DMS79 treated with DMSO at 0.1 percent for 48 hours (cell line): ENCODE measurements around the gene UBE2I.
"Not testable (repeated sequence)": the region's sequence is repeated elsewhere in the genome, so short reads cannot be mapped to it uniquely, and the experiment has no call there.

Experiments used
- DNase-seq: peaks from one replicate; lab custom pipeline; 2025; lab: John Stamatoyannopoulos, UW

UBE2I gene

GRCh38 chr16:1314399-1315068 is 5.1 kb downstream of the UBE2I start:
- no peak for DNase-seq

- DNase-seq = no peak
These were observed 5.9 kb downstream of the UBE2I start for GRCh38 chr16:1315081-1316032.

DNA sequence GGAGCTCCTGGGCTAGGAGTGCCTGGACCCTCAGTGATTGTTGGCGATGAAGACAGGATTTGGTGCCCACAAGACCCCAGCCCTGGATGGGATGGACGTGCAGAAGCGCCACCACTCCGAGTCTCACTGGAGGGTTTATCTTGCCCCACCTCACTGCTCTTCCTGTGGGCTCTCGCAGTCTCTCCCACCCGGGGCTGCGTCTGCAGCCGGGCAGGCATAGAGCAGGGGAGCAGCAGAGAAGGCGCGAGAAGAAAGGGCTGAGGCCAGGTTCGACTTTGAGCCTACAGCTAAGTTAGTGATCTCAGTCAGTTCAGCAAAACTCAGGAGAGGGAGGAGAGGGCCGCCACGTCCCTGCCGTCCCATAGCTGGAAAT is 6.6 kb downstream of the UBE2I start:
- DNase-seq = no peak

GRCh38 chr16:1317479-1318267 is 8.2 kb downstream of the UBE2I start:
- no peak for DNase-seq

DNA sequence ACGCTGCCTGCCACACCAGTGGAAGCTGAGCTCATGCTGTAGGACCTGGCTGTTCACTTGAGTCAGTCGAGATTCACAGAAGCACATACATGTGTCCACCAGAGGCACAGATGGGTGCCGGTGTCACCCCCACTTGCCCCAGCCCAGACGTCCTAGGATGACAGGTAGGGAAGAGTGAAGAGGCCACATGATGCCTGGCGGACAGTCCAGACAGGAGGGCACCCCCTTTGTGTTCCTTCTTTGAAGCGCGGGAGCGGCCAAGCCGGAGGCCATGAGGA is 8.8 kb downstream of the UBE2I start:
- DNase-seq = no peak

- no peak for DNase-seq
These were observed 9.6 kb downstream of the UBE2I start for GRCh38 chr16:1319041-1319440.

GRCh38 chr16:1320097-1320496 is 10.7 kb downstream of the UBE2I start:
- no peak for DNase-seq

DNA sequence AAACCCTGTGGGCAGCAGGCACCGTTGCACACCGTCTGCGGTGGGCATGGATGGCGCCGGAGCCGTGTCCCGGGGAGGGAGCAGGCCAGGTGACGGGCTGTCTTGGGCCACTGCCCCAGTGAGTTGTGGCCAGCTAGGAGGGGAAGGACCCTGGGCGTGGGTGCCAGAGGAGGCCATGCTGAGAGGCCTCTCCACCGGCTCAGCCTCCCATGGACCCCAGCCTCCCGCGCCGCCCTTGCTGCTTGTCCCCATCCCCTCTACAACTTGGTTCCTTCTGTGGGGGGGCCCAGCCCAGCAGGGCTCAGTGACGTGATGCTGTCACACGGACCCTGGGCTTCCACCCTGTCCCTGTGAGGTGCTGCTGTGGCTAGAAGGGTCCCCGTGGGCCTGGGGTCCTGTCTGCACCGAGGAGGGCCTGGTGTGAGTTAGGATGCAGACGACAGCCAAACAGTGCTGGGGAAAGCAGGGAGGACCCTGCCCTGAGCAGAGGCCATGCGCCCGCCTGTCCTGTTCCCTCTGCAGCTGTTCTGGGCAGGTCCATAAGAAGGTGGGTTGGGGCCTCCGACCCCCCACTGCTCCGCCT is 11.3 kb downstream of the UBE2I start:
- no peak for DNase-seq

- no peak for DNase-seq
These were observed 13.0 kb downstream of the UBE2I start for GRCh38 chr16:1322407-1322806.

DNA sequence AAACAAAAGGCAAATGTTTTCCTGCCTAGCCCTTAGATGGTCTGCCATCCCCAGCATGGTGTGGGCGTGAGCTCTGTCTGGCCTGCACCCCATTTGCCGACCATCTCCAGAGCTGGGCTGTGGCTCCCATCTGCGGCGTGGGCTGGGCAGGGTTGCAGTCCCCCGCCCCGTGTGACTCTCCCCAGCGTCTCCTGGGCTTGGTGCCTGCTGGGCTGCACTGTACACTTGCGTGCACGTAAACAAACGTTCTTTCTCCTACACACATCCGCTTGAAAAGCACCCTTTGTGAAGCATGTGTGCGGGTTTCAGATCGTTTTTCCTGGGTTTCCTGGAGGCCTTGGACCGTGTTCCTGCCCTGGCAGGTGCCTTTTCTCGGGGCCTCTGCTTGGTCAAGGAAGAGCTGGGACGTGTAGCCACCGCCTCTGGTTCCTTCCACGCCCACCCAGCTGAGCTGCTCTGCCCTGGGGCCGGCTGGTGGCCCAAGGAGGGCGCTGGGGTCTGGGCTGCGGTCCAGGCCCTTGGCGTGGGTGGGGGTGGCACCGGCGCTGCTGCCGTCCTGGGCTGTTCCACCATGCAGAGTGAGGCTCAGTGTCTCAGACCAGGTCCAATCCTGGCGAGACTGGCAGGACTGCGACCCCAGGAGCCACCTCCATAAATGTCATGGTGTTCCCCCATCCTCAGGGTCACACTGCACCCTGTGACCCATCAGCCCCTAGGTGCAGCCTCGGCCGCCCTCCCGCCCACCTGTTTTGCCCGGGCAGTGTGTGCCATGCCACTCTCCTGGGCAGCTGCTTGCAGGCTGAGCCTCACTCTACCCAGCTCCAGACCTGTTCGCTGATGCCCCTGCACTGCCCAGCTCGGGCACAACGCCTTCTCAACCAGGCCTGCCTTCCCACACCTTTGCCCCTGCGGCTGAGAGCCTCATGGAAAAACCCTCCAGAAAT is 14.1 kb downstream of the UBE2I start:
- no peak for DNase-seq

DNA sequence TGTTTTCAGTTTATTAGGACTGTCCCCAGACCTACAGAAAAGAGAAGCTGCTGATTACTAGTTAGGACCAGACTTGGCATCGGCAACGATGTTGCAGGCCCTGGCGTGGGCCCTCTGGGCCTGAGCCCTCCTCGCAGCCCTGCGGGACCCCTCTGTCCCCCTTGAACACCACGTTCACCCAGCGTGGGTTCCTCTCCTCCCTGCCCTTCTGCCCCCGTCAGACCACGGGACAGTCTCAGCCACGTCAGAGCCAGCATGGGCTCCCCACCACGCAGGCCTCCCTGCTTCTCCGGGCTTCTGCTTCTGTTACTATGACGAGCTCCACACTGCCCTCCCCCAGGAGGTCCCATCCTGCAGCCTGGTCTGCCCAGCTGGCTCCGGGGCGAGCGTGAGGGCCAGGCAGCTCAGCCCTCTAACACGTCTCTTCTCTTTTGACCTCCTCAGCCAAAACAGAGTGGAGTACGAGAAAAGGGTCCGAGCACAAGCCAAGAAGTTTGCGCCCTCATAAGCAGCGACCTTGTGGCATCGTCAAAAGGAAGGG is 14.9 kb downstream of the UBE2I start:
- no peak for DNase-seq

GRCh38 chr16:1325261-1325660 is 15.8 kb downstream of the UBE2I start:
- DNase-seq = no peak

- no peak for DNase-seq
These were observed 16.4 kb downstream of the UBE2I start for GRCh38 chr16:1325673-1326371.

DNA sequence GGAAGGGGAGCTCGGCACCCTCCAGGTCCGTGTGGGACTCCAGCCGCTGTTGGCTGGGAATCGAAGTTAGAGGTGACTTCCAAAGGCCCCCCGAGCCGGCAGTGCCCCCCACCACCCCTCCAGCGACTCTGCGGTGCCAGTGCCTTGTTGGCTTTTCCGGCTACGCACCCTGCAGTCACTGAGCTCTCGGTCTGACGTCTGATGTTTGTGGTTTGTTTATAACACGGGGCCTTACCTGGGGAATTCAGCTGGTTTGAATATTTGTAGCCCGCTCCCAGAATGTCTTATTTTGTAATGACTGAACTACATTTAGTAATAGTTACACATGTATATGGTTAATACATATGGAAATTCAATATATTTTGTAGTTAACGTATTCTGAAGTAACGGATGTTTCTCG is 17.0 kb downstream of the UBE2I start:
- no peak for DNase-seq

DNA sequence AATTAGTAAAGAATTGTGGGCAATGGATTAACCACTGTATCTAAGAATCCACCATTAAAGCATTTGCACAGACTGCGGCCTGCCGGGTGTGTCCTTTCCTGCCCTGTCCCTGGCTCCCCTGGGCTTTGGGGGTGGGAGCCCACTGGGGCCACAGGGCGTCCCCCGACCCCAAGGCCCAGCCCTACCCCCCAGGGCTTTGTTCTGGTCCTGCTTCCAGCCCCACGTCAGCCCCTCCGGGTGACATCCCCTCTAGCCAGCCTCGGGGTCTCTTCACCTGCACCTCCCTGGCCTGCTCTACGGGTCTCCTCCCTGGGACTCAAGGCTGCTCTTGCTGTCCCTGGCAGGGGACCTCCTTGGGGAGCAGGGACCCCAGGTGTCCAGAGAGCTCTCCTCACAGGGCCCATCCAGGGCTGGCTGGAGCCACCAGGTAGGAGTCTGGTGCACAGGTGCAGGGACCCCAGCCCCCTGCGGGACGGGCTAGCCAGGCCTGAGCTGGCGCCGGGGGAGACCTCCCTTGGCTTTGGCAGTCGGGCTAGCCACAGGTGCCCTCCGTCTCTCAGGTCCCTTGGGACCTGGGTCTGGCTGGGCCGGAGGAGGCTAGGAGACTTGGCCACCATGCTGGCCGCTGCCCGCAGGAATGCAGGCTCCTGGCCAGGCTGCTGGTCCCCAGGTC is 17.6 kb downstream of the UBE2I start:
- no peak for DNase-seq

DNA sequence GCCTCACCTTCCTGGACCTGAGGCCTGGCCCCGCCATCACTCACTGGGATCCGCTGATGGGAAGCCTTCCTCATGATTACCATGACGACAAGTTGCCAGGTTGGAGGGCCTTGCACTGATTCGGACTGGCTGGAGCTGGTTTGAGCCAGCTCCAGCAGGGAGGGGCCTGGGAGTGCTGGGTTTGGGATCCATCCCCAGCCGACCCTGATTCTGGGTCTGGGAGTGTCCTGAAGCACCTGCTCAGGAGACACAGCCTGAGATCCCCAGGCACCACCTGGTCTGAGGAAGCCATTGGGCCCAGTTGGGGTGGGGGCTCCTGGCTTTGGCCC is 18.1 kb downstream of the UBE2I start:
- no peak for DNase-seq

DNA sequence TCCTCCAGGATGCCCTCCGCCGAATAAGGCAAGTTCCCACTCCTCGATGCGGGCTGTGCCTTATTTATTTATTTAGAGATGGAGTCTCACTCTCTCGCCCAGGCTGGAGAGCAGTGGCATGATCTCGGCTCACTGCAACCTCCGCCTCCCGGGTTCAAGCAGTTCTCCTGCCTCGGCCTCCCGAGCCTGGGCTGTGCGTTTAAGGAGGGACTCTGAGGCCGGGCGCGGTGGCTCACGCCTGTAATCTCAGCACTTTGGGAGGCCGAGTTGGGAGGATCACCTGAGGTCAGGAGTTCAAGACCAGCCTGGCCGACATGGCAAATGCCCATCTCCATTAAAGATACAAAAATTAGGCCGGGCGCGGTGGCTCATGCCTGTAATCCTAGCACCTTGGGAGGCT is 18.7 kb downstream of the UBE2I start:
- not testable (repeated sequence) for DNase-seq

DNA sequence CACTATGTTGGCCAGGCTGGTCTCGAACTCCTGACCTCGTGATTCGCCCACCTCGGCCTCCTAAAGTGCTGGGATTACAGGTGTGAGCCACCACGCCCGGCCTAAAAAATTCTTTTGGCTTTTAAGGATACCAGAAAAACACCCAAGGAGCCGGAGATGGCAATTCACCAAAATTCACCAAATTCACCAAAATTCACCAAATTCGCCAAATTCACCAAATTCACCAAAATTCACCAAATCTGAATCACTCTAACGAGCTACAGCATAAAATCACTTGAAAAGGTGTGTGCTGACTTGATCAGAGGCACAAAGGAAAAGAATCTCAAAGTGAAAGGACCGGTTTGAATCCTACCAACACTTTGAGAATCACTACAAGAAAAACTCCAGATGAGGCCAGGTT is 19.5 kb downstream of the UBE2I start:
- DNase-seq = not testable (repeated sequence)

DNA sequence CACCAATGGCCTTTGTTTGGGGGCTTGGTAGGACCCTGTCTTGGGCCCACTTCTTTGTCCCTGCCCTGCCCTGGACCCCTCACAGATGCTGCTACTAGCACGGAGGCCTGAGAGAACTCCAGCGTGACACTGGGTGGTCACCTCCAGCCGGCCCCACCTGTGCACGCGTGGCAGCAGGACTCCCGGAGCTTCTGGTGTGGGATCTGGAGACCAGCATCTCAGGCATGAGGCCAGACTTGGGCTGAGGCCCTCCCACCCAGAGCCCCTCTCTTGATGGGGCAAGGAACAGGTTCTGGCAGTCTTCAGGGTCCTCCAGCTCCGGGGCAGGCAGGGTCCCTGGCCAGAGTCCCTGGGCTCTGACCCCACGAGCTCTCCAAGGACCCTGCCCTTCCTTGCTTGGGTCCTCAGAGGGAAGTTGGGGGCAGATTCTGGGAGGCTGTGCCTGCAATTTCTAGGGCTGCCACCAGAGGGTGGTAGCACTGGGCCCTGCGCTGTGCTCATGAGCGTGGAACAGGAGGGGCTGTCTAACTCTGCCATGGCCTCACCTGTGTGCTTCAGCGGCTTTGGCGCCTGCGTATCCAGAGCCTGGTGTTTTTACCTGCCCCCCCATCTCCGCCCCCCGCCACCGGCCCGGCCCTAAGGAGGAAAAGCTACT is 21.0 kb downstream of the UBE2I start:
- DNase-seq = no peak
